GM12864 (cell line): Measurements from ENCODE around the gene RPS4Y1.

Experiments used
- DNase-seq: peaks from one replicate; pipeline ENCODE4 v3.0.0-alpha.2; 2011; ENCODE audit warnings: low read depth
- H3K4me3 ChIP-seq: 2 replicates; pipeline ENCODE4 v1.5.1; 2011; ENCODE audit warnings: mild to moderate bottlenecking, low read depth, low read length, control low read depth
- TF ChIP-seq, protein P1 (sequence below): IDR thresholded peaks from 2 replicates; pipeline ENCODE4 v1.5.1; 2011; ENCODE audit warnings: low read depth, mild to moderate bottlenecking, moderate library complexity, low read length, control low read depth, inconsistent platforms; ENCODE audit errors: missing control alignments

RPS4Y1 gene

DNA sequence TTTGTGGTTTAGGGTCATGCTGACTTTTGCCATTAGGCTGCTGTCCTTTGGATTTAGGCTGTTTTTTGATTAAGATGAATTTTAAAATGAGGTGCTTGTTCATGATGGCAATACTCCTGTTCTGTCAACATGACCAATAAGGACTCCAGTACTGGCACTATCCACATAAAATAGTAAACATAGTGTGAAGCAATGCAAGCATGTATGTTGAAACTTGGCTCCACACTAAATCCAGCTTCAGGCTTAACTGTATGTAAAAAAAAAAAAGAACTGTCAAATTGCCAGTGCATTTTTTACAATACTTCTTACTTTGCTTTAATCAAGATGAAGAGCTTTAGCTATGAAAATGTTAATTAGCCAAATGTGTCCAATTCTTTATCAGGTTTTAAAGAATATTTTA is 6.2 kb upstream of the RPS4Y1 start:
- TF ChIP-seq, protein P1, sequence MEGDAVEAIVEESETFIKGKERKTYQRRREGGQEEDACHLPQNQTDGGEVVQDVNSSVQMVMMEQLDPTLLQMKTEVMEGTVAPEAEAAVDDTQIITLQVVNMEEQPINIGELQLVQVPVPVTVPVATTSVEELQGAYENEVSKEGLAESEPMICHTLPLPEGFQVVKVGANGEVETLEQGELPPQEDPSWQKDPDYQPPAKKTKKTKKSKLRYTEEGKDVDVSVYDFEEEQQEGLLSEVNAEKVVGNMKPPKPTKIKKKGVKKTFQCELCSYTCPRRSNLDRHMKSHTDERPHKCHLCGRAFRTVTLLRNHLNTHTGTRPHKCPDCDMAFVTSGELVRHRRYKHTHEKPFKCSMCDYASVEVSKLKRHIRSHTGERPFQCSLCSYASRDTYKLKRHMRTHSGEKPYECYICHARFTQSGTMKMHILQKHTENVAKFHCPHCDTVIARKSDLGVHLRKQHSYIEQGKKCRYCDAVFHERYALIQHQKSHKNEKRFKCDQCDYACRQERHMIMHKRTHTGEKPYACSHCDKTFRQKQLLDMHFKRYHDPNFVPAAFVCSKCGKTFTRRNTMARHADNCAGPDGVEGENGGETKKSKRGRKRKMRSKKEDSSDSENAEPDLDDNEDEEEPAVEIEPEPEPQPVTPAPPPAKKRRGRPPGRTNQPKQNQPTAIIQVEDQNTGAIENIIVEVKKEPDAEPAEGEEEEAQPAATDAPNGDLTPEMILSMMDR = no peak
- DNase-seq = no peak
- no peak overlapping the region for H3K4me3 ChIP-seq

DNA sequence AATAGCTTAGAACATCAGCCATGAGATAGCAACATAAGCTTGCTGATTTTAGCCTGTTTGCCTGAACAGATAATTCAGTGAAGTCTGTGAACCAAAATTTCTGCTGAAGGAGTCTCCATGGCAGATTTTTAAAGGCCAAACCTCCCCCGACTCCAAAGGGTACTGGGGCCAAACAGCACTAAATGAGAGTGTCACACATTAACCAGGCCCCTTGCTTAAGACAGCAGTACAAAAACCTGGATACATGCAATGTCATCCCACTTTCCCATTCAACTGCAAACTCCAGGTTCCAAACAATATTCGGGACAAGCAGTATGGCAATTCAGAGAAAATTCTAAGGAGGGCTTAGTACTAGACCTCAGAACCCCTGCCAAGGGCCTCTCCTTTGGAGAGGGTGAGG is 4.3 kb upstream of the RPS4Y1 start:
- TF ChIP-seq, protein P1 = no peak
- no peak overlapping the region for H3K4me3 ChIP-seq
- DNase-seq = no peak

DNA sequence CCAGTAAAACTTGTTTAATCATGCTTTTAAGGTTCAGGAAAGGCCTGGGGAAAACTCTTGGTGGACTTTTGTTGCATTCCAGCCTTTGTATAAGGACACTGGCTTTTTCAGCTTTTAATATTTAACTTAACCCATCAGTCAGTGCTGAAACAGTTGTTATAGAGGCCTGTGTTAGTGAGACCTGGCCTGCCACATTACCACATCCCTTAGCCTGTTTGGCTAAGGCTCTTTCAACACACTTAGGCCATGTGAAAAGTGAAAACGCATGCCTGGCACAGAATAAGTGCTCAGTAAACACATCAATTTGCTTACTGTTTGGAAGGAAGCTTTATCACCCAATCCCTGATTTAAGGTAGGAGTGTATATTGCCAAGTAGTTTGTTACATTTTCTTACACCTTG is 3.5 kb upstream of the RPS4Y1 start:
- TF ChIP-seq, protein P1 = no peak
- H3K4me3 ChIP-seq = no peak overlapping the region
- no peak for DNase-seq

DNA sequence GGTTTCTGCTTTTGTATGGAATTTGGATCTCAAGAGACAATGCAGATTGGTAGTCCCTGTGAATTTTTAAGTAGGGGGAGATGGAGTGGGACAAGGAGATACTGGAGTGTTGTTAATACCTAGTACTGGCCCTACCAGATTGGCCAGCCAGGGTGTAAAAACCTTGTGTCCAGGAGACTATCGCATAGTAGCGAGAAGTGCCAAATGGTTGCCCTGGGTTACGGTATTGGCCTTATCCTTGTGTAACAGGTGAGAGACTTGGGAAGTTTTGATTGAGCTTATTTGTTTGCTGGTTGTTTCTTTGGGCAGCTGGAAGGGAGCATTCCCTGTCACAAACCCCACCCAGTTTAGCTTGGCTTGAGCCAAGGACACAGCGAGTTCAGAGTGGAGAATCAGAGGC is 5.4 kb downstream of the RPS4Y1 start:
- TF ChIP-seq, protein P1 = no peak
- no peak overlapping the region for H3K4me3 ChIP-seq
- DNase-seq = no peak

DNA sequence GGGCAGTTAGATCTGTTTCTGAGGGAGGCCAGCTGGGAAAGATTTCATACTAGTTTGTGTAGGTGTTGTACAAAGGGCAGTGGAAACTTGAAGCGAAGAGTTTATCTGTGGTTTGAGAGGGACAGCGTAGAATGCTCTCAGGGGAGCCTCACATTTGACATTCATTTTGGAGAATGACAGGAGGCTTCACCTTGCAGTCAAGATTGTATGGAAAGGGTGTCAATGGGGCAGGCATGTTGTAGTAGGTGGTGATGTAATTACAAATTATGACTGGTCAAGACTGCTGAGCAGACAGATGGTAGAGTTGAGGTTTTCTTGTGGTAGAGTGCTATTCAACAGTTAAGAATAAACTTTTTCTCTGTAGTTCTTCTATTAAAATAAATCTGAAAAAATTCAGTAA is 7.0 kb downstream of the RPS4Y1 start:
- H3K4me3 ChIP-seq = no peak overlapping the region
- DNase-seq = no peak
- TF ChIP-seq, protein P1 = no peak

DNA sequence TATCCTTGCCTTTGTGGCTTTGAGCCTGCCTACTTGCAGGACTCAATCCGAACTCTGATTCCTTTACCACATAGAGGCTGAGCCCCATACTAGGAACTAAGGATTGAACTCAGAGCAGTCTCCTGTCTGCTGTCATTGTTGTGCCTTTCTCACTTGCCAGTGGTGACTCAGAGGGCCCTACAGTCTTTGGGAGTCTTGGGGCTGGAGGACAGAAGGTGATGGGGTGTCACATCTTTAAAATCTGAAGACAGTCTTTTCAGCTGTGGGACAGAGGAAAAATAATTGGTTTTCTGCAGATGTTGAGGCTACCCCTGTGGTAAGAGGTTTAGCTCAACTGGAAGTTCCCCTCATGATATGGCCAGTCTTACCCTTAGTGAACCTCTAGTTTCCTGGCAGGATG is 8.0 kb downstream of the RPS4Y1 start:
- H3K4me3 ChIP-seq = no peak overlapping the region
- DNase-seq = no peak
- TF ChIP-seq, protein P1 = no peak

DNA sequence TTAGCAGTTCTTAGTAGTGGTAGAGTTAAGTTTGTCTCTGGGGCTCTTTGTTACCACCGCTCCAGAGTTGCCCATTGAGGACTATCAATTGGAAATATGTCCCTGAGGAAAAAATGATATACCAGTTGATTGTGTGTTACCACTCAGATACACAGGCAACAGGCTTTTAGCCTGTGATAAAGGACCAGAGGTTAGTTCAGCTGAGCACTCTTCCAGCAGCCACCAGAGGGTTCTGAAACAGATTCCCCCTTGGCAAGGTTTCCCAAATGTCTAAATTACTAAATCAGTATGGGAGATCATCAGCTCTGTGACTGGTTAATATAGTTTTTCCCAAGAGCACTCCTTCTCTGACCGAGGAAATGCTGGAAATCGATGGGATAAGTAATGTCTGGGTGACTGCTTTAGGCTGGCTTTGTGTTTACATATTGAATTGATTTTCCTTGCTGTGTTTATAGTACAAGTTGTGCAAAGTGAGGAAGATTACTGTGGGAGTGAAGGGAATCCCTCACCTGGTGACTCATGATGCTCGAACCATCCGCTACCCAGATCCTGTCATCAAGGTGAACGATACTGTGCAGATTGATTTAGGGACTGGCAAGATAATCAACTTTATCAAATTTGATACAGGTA is 12.9 kb downstream of the RPS4Y1 start:
- no peak for DNase-seq
- TF ChIP-seq, protein P1 = no peak
- no peak overlapping the region for H3K4me3 ChIP-seq
